ENCODE measurements around the gene AP3S2.
"Not testable (repeated sequence)": the region's sequence is repeated elsewhere in the genome, so short reads cannot be mapped to it uniquely, and the experiment has no call there.

Gene AP3S2

DNA sequence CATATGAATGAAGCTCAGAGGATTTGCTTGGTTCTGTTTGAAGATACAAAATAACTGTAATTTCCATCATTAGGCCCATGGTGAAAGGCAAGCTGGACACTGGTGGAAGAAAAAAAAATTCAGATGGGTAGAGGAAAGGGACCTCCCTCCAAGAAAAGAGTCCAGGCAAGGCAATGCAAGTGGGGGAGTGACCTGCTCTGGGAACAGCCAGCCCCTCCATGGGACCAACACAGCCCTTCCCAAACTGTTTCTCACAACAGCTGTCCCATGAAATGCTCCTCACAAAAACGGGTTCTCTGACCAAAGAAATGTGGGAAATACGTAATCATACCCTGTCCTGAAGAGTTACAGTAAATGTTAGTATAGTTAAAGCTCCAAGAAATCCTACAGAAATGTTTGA lies 4.4 kb upstream of the AP3S2 start:
- intact Hi-C loops (cut with micrococcal nuclease) = loop anchor here (5.0 kb wide), 1 partner anchor 174 kb away; no protein-coding TSS in a partner anchor
- H3K9me3 Mint-ChIP-seq = no peaks in the 10 kb centered on the region
- peak overlapping the region; percentile 72 for H3K27ac Mint-ChIP-seq
- H3K4me1 Mint-ChIP-seq (ENCODE audit: low read depth) = peaks cover 40% of the 10 kb centered on the region
- no peak overlapping the region for H3K4me3 Mint-ChIP-seq
- H3K36me3 Mint-ChIP-seq (ENCODE audit: low read depth) = peaks cover 76% of the 10 kb centered on the region
- H3K27me3 Mint-ChIP-seq = no peaks in the 10 kb centered on the region

DNA sequence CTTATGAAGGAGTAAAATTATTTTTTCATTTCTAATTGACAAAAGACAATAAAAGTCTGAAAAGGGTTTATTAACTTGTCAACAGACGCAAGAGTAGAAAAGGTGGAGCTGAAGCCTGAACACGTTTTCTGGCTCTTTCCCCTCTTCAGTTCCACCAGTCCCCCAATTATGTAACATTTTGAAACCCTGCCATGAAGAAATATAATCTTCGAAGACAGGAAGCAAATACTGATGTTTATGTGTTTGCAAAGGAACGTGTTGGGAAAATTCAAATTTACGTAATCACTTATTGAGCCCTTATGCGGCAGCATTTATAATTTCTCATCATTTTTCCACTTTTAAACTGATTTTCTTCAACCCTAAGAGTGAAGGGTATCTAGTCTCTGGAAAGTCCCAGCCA lies 767 bp downstream of the AP3S2 start:
- peaks cover 29% of the 10 kb centered on the region for H3K4me1 Mint-ChIP-seq (ENCODE audit: low read depth)

GRCh38 chr15:89888214-89888804 lies 5.5 kb downstream of the AP3S2 start:
- peaks cover 43% of the 10 kb centered on the region for H3K36me3 Mint-ChIP-seq (ENCODE audit: low read depth)
- peaks cover 26% of the 10 kb centered on the region for H3K4me1 Mint-ChIP-seq (ENCODE audit: low read depth)
- intact Hi-C loops (cut with micrococcal nuclease) = loop anchor here (1.0 to 5.0 kb wide), 3 partner anchors 128 to 241 kb away; no protein-coding TSS in a partner anchor
- H3K4me3 Mint-ChIP-seq = no peak overlapping the region
- H3K9me3 Mint-ChIP-seq = no peaks in the 10 kb centered on the region
- H3K27ac Mint-ChIP-seq = no peak overlapping the region
- H3K27me3 Mint-ChIP-seq = no peaks in the 10 kb centered on the region

More for the DNA sequence above, 767 bp downstream of the AP3S2 start:
- no peaks in the 10 kb centered on the region for H3K27me3 Mint-ChIP-seq
- intact Hi-C loops (cut with micrococcal nuclease) = loop anchor here (5.0 kb wide), 2 partner anchors 109 to 194 kb away; partner anchors contain the start of gene ZNF710
- peaks cover 51% of the 10 kb centered on the region for H3K36me3 Mint-ChIP-seq (ENCODE audit: low read depth)
- H3K27ac Mint-ChIP-seq = peak overlapping the region; percentile 98
- H3K4me3 Mint-ChIP-seq = peak overlapping the region; percentile 95
- no peaks in the 10 kb centered on the region for H3K9me3 Mint-ChIP-seq

GRCh38 chr15:89885611-89886010 lies 8.2 kb downstream of the AP3S2 start:
- Mint-ChIP-seq H3K4me1 (ENCODE audit: low read depth) (peaks cover 27% of the 10 kb centered on the region), H3K4me3 (no peak overlapping the region), H3K27me3 (no peaks in the 10 kb centered on the region), H3K27ac (peak overlapping the region; percentile 63), H3K36me3 (ENCODE audit: low read depth) (peaks cover 69% of the 10 kb centered on the region), H3K9me3 (no peaks in the 10 kb centered on the region)
- intact Hi-C loops (cut with micrococcal nuclease) = loop anchor here (5.0 kb wide), 1 partner anchor 238 kb away; no protein-coding TSS in a partner anchor

DNA sequence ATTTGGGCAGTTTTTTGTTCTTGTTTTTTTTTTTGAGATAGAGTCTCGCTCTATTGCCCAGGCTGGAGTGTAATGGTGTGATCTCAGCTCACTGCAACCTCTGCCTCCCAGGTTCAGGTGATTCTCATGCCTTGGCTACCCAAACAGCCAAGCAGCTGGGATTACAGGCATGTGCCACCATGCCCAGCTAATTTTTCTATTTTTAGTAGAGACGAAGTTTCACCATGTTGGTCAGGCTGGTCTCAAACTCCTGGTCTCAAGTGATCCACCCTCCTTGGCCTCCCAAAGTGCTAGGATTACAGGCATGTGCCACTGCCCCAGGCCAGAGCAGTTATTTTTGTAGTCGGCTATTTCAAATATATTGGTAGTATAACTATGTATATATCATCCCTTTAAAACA lies 8.6 kb downstream of the AP3S2 start:
- intact Hi-C loops (cut with micrococcal nuclease) = loop anchor here (5.0 kb wide), 1 partner anchor 238 kb away; no protein-coding TSS in a partner anchor
- H3K4me1 Mint-ChIP-seq (ENCODE audit: low read depth) = peaks cover 22% of the 10 kb centered on the region
- H3K27ac Mint-ChIP-seq = peak overlapping the region; percentile 63
- peaks cover 73% of the 10 kb centered on the region for H3K36me3 Mint-ChIP-seq (ENCODE audit: low read depth)
- not testable (repeated sequence) for H3K9me3 Mint-ChIP-seq, H3K4me3 Mint-ChIP-seq, H3K27me3 Mint-ChIP-seq

GRCh38 chr15:89883518-89883917 lies 10.3 kb downstream of the AP3S2 start:
- H3K9me3 Mint-ChIP-seq = no peaks in the 10 kb centered on the region
- peaks cover 71% of the 10 kb centered on the region for H3K36me3 Mint-ChIP-seq (ENCODE audit: low read depth)
- H3K4me3 Mint-ChIP-seq = no peak overlapping the region
- H3K4me1 Mint-ChIP-seq (ENCODE audit: low read depth) = peaks cover 14% of the 10 kb centered on the region
- intact Hi-C loops (cut with micrococcal nuclease) = no loop called here
- no peaks in the 10 kb centered on the region for H3K27me3 Mint-ChIP-seq
- no peak overlapping the region for H3K27ac Mint-ChIP-seq

DNA sequence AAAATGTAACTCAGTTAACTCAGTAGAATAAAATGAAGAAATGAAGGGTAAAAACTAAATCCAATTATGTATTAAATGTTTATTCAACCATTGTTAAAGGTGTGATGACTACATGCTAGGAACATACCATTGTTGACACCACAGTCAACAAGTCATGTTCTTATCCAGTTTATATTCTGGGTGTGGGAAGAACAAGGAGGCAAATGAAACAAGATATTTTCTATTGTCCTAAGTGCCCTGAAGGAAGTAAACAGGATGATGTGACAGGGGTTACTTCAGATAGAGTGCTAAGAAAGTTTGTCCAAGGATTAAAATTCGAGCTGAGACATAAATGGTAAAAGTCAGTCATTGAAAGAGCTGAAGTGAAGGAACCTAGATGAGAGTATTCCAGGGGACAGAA lies 13.1 kb downstream of the AP3S2 start:
- Mint-ChIP-seq H3K36me3 (ENCODE audit: low read depth) (peaks cover 73% of the 10 kb centered on the region), H3K4me1 (ENCODE audit: low read depth) (peaks cover 29% of the 10 kb centered on the region), H3K9me3 (no peaks in the 10 kb centered on the region), H3K4me3 (no peak overlapping the region), H3K27me3 (no peaks in the 10 kb centered on the region), H3K27ac (no peak overlapping the region)
- intact Hi-C loops (cut with micrococcal nuclease) = no loop called here

- peaks cover 73% of the 10 kb centered on the region for H3K36me3 Mint-ChIP-seq (ENCODE audit: low read depth)
- H3K27ac Mint-ChIP-seq = peak overlapping the region; percentile 60
- H3K4me3 Mint-ChIP-seq = no peak overlapping the region
- H3K27me3 Mint-ChIP-seq = no peaks in the 10 kb centered on the region
- H3K9me3 Mint-ChIP-seq = no peaks in the 10 kb centered on the region
- peaks cover 34% of the 10 kb centered on the region for H3K4me1 Mint-ChIP-seq (ENCODE audit: low read depth)
- intact Hi-C loops (cut with micrococcal nuclease) = loop anchor here (5.0 kb wide), 1 partner anchor 66 kb away; the partner anchor contains the start of gene ANPEP
Measured at GRCh38 chr15:89878323-89878722, 15.5 kb downstream of the AP3S2 start.

DNA sequence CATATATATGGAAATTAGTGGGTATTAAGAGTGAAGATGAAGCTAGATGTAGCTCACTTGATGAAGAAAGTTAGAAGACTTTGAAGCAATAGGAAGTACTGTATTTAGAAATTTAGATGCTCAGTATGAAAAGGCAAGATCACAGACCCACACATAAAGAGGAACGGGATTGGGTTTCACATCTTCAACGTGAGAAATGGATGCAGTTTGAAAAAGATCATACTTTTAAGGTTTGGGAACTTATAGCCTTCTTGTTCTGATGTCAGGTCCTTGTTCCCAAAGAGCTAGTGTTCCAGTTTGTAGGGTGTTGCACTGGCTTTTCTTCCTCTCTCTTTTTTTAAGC lies 16.7 kb downstream of the AP3S2 start:
- Mint-ChIP-seq H3K4me1 (ENCODE audit: low read depth) (peaks cover 26% of the 10 kb centered on the region), H3K27me3 (no peaks in the 10 kb centered on the region), H3K9me3 (no peaks in the 10 kb centered on the region), H3K36me3 (ENCODE audit: low read depth) (peaks cover 68% of the 10 kb centered on the region), H3K4me3 (no peak overlapping the region), H3K27ac (peak overlapping the region; percentile 86)
- intact Hi-C loops (cut with micrococcal nuclease) = loop anchor here (5.0 kb wide), 1 partner anchor 65 kb away; the partner anchor contains the start of gene ANPEP

DNA sequence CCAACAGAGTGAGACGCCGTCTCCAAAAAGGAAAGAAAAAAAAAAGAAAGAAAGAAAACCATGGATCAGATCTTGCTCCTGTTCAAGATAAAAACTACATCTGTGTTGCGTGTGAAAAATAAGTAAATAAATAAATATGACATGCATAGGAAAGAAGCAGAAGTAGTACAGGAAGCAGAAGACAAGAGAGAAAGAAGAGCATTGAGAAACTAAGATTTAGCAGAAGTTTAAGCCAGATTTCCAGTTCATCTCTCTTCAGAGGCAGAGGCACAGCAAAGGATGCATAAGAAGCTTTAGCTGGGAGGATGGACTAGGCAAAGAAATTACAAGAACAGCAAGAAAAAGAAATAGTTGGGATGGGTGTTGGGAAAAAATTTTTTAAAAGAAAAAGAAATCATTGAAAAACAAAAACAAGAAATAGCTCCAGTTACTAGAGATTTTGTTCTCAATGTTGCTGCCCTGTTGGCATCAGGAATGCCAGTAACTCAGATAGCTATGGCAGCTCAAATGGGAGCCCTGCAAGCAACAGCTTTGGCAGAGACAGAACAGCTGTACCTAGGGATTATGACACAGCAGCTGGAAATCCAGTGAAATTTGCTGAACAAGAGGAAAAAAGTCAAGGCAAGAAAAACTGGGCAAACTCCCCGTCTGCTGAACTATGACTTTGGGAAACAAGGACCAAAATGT lies 17.3 kb downstream of the AP3S2 start:
- H3K27me3 Mint-ChIP-seq = no peaks in the 10 kb centered on the region
- no peaks in the 10 kb centered on the region for H3K9me3 Mint-ChIP-seq
- intact Hi-C loops (cut with micrococcal nuclease) = loop anchor here (5.0 kb wide), 1 partner anchor 64 kb away; the partner anchor contains the start of gene ANPEP
- H3K4me1 Mint-ChIP-seq (ENCODE audit: low read depth) = peaks cover 26% of the 10 kb centered on the region
- H3K36me3 Mint-ChIP-seq (ENCODE audit: low read depth) = peaks cover 68% of the 10 kb centered on the region
- peak overlapping the region; percentile 86 for H3K27ac Mint-ChIP-seq
- no peak overlapping the region for H3K4me3 Mint-ChIP-seq

GRCh38 chr15:89875741-89876140 lies 18.1 kb downstream of the AP3S2 start:
- intact Hi-C loops (cut with micrococcal nuclease) = loop anchor here (1.0 to 5.0 kb wide), 3 partner anchors 47 to 115 kb away; partner anchors contain the start of gene ANPEP
- H3K4me1 Mint-ChIP-seq (ENCODE audit: low read depth) = peaks cover 26% of the 10 kb centered on the region
- no peak overlapping the region for H3K4me3 Mint-ChIP-seq
- H3K27me3 Mint-ChIP-seq = no peaks in the 10 kb centered on the region
- H3K36me3 Mint-ChIP-seq (ENCODE audit: low read depth) = peaks cover 68% of the 10 kb centered on the region
- H3K9me3 Mint-ChIP-seq = no peaks in the 10 kb centered on the region
- H3K27ac Mint-ChIP-seq = peak overlapping the region; percentile 86

GRCh38 chr15:89874926-89875564 lies 18.7 kb downstream of the AP3S2 start:
- Mint-ChIP-seq H3K4me1 (ENCODE audit: low read depth) (peaks cover 32% of the 10 kb centered on the region), H3K36me3 (ENCODE audit: low read depth) (peaks cover 69% of the 10 kb centered on the region), H3K4me3 (no peak overlapping the region), H3K9me3 (no peaks in the 10 kb centered on the region), H3K27me3 (no peaks in the 10 kb centered on the region), H3K27ac (peak overlapping the region; percentile 86)
- intact Hi-C loops (cut with micrococcal nuclease) = loop anchor here (1.0 to 5.0 kb wide), 3 partner anchors 46 to 115 kb away; partner anchors contain the start of gene ANPEP

DNA sequence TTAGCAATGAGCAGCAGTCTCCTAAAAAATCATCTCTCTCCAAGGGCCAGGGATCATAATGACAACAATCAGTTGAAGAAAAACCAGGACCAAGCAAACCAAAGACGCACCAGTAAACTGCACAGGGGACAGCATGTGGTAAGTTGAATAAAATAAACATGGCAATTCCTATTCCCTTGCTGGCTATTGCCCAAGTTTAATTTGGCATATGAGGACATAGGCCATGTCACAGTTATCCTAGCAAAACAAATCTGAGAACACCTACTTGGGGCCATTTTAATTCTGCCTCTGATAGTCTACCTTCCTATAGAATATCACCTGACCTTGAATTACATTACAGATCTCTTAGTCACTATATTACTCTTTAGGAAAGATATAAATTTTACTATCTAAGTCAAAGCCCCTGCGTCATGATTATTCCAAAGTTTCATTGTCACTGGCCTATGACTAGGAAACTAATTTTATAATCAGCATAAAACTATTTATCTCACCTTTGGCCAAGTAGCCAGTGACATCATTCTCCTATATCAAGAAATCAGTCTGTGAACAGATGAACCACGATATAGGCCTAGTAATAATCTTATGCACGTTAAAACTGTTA lies 23.0 kb downstream of the AP3S2 start:
- intact Hi-C loops (cut with micrococcal nuclease) = no loop called here
- peaks cover 17% of the 10 kb centered on the region for H3K4me1 Mint-ChIP-seq (ENCODE audit: low read depth)
- H3K27me3 Mint-ChIP-seq = no peaks in the 10 kb centered on the region
- H3K36me3 Mint-ChIP-seq (ENCODE audit: low read depth) = peaks cover 66% of the 10 kb centered on the region
- H3K9me3 Mint-ChIP-seq = no peaks in the 10 kb centered on the region
- no peak overlapping the region for H3K4me3 Mint-ChIP-seq
- H3K27ac Mint-ChIP-seq = no peak overlapping the region
